ENCODE data around the gene HIC1. TPM values are rescaled to one million over a fixed set of nuclear protein-coding genes. Genes with fewer than 3 reads are reported as not detected.

The HIC1 gene
- total RNA-seq, 1 donor from 2014 or later, result 0.72 TPM

- Mint-ChIP-seq H3K4me3 (ENCODE audit: unreplicated experiment) (no peak overlapping the region), H3K4me1 (ENCODE audit: unreplicated experiment) (peaks cover 27% of the 10 kb centered on the region), H3K9me3 (ENCODE audit: unreplicated experiment) (no peaks in the 10 kb centered on the region), H3K27me3 (ENCODE audit: unreplicated experiment) (peaks cover 29% of the 10 kb centered on the region), H3K27ac (ENCODE audit: unreplicated experiment) (no peak overlapping the region), H3K36me3 (ENCODE audit: low read depth, unreplicated experiment) (peaks cover 18% of the 10 kb centered on the region)
- TF ChIP-seq, protein P1, sequence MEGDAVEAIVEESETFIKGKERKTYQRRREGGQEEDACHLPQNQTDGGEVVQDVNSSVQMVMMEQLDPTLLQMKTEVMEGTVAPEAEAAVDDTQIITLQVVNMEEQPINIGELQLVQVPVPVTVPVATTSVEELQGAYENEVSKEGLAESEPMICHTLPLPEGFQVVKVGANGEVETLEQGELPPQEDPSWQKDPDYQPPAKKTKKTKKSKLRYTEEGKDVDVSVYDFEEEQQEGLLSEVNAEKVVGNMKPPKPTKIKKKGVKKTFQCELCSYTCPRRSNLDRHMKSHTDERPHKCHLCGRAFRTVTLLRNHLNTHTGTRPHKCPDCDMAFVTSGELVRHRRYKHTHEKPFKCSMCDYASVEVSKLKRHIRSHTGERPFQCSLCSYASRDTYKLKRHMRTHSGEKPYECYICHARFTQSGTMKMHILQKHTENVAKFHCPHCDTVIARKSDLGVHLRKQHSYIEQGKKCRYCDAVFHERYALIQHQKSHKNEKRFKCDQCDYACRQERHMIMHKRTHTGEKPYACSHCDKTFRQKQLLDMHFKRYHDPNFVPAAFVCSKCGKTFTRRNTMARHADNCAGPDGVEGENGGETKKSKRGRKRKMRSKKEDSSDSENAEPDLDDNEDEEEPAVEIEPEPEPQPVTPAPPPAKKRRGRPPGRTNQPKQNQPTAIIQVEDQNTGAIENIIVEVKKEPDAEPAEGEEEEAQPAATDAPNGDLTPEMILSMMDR (IDR thresholded peaks at IDR 0.05; ENCODE audit: unreplicated experiment), result no peak
- no peak for DNase-seq (ENCODE audit: low spot score)
These were observed 3.1 kb downstream of the HIC1 start for GRCh38 chr17:2057760-2058585.

GRCh38 chr17:2058586-2059546 lies 4.0 kb downstream of the HIC1 start:
- Mint-ChIP-seq H3K36me3 (ENCODE audit: low read depth, unreplicated experiment) (peaks cover 16% of the 10 kb centered on the region), H3K27ac (ENCODE audit: unreplicated experiment) (no peak overlapping the region), H3K27me3 (ENCODE audit: unreplicated experiment) (peaks cover 24% of the 10 kb centered on the region), H3K4me1 (ENCODE audit: unreplicated experiment) (peaks cover 31% of the 10 kb centered on the region), H3K4me3 (ENCODE audit: unreplicated experiment) (no peak overlapping the region), H3K9me3 (ENCODE audit: unreplicated experiment) (no peaks in the 10 kb centered on the region)
- peak; percentile 66 for DNase-seq (ENCODE audit: low spot score)
- TF ChIP-seq, protein P1 (IDR thresholded peaks at IDR 0.05; ENCODE audit: unreplicated experiment), result peak; percentile 92

GRCh38 chr17:2059547-2060384 lies 4.9 kb downstream of the HIC1 start:
- TF ChIP-seq, protein P1 (IDR thresholded peaks at IDR 0.05; ENCODE audit: unreplicated experiment), result no peak
- H3K27ac Mint-ChIP-seq (ENCODE audit: unreplicated experiment), result no peak overlapping the region
- H3K4me3 Mint-ChIP-seq (ENCODE audit: unreplicated experiment), result peak overlapping the region; percentile 42

GRCh38 chr17:2060385-2060658 lies 5.4 kb downstream of the HIC1 start:
- Mint-ChIP-seq H3K36me3 (ENCODE audit: low read depth, unreplicated experiment) (peaks cover 28% of the 10 kb centered on the region), H3K9me3 (ENCODE audit: unreplicated experiment) (no peaks in the 10 kb centered on the region), H3K27me3 (ENCODE audit: unreplicated experiment) (peaks cover 26% of the 10 kb centered on the region), H3K4me1 (ENCODE audit: unreplicated experiment) (peaks cover 42% of the 10 kb centered on the region), H3K4me3 (ENCODE audit: unreplicated experiment) (peak overlapping the region; percentile 42), H3K27ac (ENCODE audit: unreplicated experiment) (no peak overlapping the region)
- TF ChIP-seq, protein P1 (IDR thresholded peaks at IDR 0.05; ENCODE audit: unreplicated experiment), result no peak
- no peak for DNase-seq (ENCODE audit: low spot score)

More at GRCh38 chr17:2059547-2060384, 4.9 kb downstream of the HIC1 start:
- Mint-ChIP-seq H3K27me3 (ENCODE audit: unreplicated experiment) (peaks cover 24% of the 10 kb centered on the region), H3K9me3 (ENCODE audit: unreplicated experiment) (no peaks in the 10 kb centered on the region), H3K36me3 (ENCODE audit: low read depth, unreplicated experiment) (peaks cover 24% of the 10 kb centered on the region), H3K4me1 (ENCODE audit: unreplicated experiment) (peaks cover 40% of the 10 kb centered on the region)
- DNase-seq (ENCODE audit: low spot score), result no peak
